MM.1S (cell line): Measurements from ENCODE around the gene TSPAN32.

ENCODE experiments used
- DNase-seq: peaks from one replicate; pipeline ENCODE4 v3.0.0-alpha.2; 2015
- H2AFZ ChIP-seq: fragments of 300-600 bp; sonication (generic); 2 replicates; pipeline ENCODE4 v1.6.0; 2016; ENCODE audit warnings: antibody characterized with exemption, low read length
- H3F3A ChIP-seq: fragments of 300-600 bp; sonication (generic); 2 replicates; pipeline ENCODE4 v1.6.1; 2016; ENCODE audit warnings: mild to moderate bottlenecking, antibody characterized with exemption, low read length, moderate library complexity, mixed read lengths; ENCODE audit not compliant: insufficient read depth
- H3K27ac ChIP-seq: fragments of 300-600 bp; sonication (generic); 2 replicates; pipeline ENCODE4 v1.5.1; 2016; ENCODE audit warnings: mild to moderate bottlenecking, low read length
- H3K27me3 ChIP-seq: fragments of 300-600 bp; sonication (generic); replicated peaks from 2 replicates; pipeline ENCODE4 v1.6.0; 2016; ENCODE audit warnings: low read length; ENCODE audit not compliant: insufficient read depth
- H3K36me3 ChIP-seq: fragments of 300-600 bp; sonication (generic); replicated peaks from 2 replicates; pipeline ENCODE4 v1.6.1; 2016; ENCODE audit warnings: mild to moderate bottlenecking, low read length, mixed read lengths; ENCODE audit not compliant: insufficient read depth
- H3K4me1 ChIP-seq: fragments of 300-600 bp; sonication (generic); 2 replicates; pipeline ENCODE4 v1.6.1; 2016; ENCODE audit warnings: low read length, mixed read lengths
- H3K4me2 ChIP-seq: fragments of 300-600 bp; sonication (generic); 2 replicates; pipeline ENCODE4 v1.6.0; 2016; ENCODE audit warnings: low read depth, low read length
- H3K4me3 ChIP-seq: fragments of 300-600 bp; sonication (generic); 2 replicates; pipeline ENCODE4 v1.5.1; 2016; ENCODE audit warnings: low read length, mixed read lengths
- H3K79me2 ChIP-seq: fragments of 300-600 bp; sonication (generic); 2 replicates; pipeline ENCODE4 v1.6.1; 2016; ENCODE audit warnings: mixed run types, low read length, mixed read lengths
- H3K9ac ChIP-seq: fragments of 300-600 bp; sonication (generic); 2 replicates; pipeline ENCODE4 v1.6.1; 2016; ENCODE audit warnings: low read length, mixed read lengths
- H3K9me2 ChIP-seq: fragments of 300-600 bp; sonication (generic); replicated peaks from 2 replicates; pipeline ENCODE4 v1.6.1; 2016; ENCODE audit warnings: mild to moderate bottlenecking, low read length, mixed read lengths; ENCODE audit not compliant: insufficient read depth
- H3K9me3 ChIP-seq: fragments of 300-600 bp; sonication (generic); replicated peaks from 2 replicates; pipeline ENCODE4 v1.6.1; 2016; ENCODE audit warnings: mild to moderate bottlenecking, low read length, mixed read lengths; ENCODE audit not compliant: insufficient read depth
- H4K20me1 ChIP-seq: fragments of 300-600 bp; sonication (generic); 2 replicates; pipeline ENCODE4 v1.6.1; 2016; ENCODE audit warnings: mild to moderate bottlenecking, low read length, moderate library complexity, mixed read lengths; ENCODE audit not compliant: insufficient read depth
- CTCF ChIP-seq: fragments of 300-600 bp; sonication (generic); IDR thresholded peaks from 2 replicates; pipeline ENCODE4 v1.5.1; 2016; ENCODE audit warnings: antibody characterized with exemption, low read length, mixed read lengths
- EZH2 ChIP-seq: fragments of 300-600 bp; sonication (generic); optimal IDR thresholded peaks from 2 replicates; pipeline ENCODE3; 2017; ENCODE audit warnings: low read depth, mild to moderate bottlenecking, antibody characterized with exemption, low read length, mixed read lengths
- EZH2phosphoT487 ChIP-seq: fragments of 300-600 bp; sonication (generic); IDR thresholded peaks from 2 replicates; pipeline ENCODE4 v1.6.1; 2018; ENCODE audit warnings: antibody characterized with exemption, low read length

The TSPAN32 gene

GRCh38 chr11:2268729-2269600 lies 32.8 kb upstream of the TSPAN32 start:
- no peak for DNase-seq
- Histone ChIP-seq H3K9ac (no peak overlapping the region), H3K4me3 (no peak overlapping the region), H3K4me2 (no peak overlapping the region), H2AFZ (no peak overlapping the region), H3K9me2 (no peaks in the 10 kb centered on the region), H3K4me1 (peaks cover 7% of the 10 kb centered on the region; the same call in 1 of the 2 replicates), H3F3A (peaks cover 5% of the 10 kb centered on the region; the same call in 1 of the 2 replicates), H3K27me3 (peaks cover 64% of the 10 kb centered on the region), H3K27ac (no peak overlapping the region), H4K20me1 (no peaks in the 10 kb centered on the region), H3K36me3 (no peaks in the 10 kb centered on the region), H3K79me2 (no peaks in the 10 kb centered on the region), H3K9me3 (no peaks in the 10 kb centered on the region)
- TF ChIP-seq EZH2 (no peak), EZH2phosphoT487 (no peak), CTCF (no peak)

- Histone ChIP-seq H3K9me3 (no peaks in the 10 kb centered on the region), H3F3A (peaks cover 5% of the 10 kb centered on the region; the same call in 1 of the 2 replicates), H3K4me2 (no peak overlapping the region), H3K27ac (no peak overlapping the region), H3K9me2 (no peaks in the 10 kb centered on the region), H3K36me3 (no peaks in the 10 kb centered on the region), H3K4me1 (peaks cover 7% of the 10 kb centered on the region; the same call in 1 of the 2 replicates), H3K79me2 (no peaks in the 10 kb centered on the region), H3K27me3 (peaks cover 64% of the 10 kb centered on the region), H3K4me3 (no peak overlapping the region), H4K20me1 (no peaks in the 10 kb centered on the region), H3K9ac (no peak overlapping the region), H2AFZ (no peak overlapping the region)
- no peak for DNase-seq
- TF ChIP-seq CTCF (no peak), EZH2phosphoT487 (no peak), EZH2 (no peak)
Observed at GRCh38 chr11:2269601-2270321, 32.1 kb upstream of the TSPAN32 start.

GRCh38 chr11:2270322-2271076 lies 31.3 kb upstream of the TSPAN32 start, which contains the start of gene ASCL2:
ASCL2 (minus strand) TSS chr11:2270588; CDS start chr11:2270332, 256 bp downstream.
- Histone ChIP-seq H3K79me2 (no peaks in the 10 kb centered on the region), H3K9me2 (no peaks in the 10 kb centered on the region), H3K4me1 (peaks cover 7% of the 10 kb centered on the region; the same call in 1 of the 2 replicates), H3K27ac (no peak within 1 kb of the TSS), H3K36me3 (no peaks in the 10 kb centered on the region), H3K9me3 (no peaks in the 10 kb centered on the region), H3K4me2 (no peak within 1 kb of the TSS), H3K9ac (no peak within 1 kb of the TSS), H4K20me1 (no peaks in the 10 kb centered on the region), H2AFZ (no peak within 1 kb of the TSS), H3K4me3 (no peak within 1 kb of the TSS), H3K27me3 (peaks cover 65% of the 10 kb centered on the region), H3F3A (no peaks in the 10 kb centered on the region)
- no peak for DNase-seq
- no peak for TF ChIP-seq EZH2
- no peak for TF ChIP-seq EZH2phosphoT487
- no peak for TF ChIP-seq CTCF
